ENCODE data around the gene EPB41L3.
"Not testable (repeated sequence)": the region's sequence is repeated elsewhere in the genome, so short reads cannot be mapped to it uniquely, and the experiment has no call there.

The EPB41L3 gene

GRCh38 chr18:5543773-5544389, at the start of gene EPB41L3:
Gene EPB41L3 (minus strand): TSS chr18:5543997. CDS start chr18:5489183, 54,814 bp downstream.
- no peak for DNase-seq (ENCODE audit: low read depth in 2 of 2)

GRCh38 chr18:5588529-5588928, 44.7 kb upstream of the EPB41L3 start:
- no peak for DNase-seq (ENCODE audit: low read depth in 2 of 2)

- DNase-seq (ENCODE audit: low read depth in 2 of 2): no peak
These were observed 41.9 kb upstream of the EPB41L3 start for GRCh38 chr18:5585653-5586052.

GRCh38 chr18:5584746-5585417, 41.1 kb upstream of the EPB41L3 start:
- DNase-seq (ENCODE audit: low read depth in 2 of 2): no peak

GRCh38 chr18:5582849-5583681, 39.3 kb upstream of the EPB41L3 start:
- no peak for DNase-seq (ENCODE audit: low read depth in 2 of 2)

- DNase-seq (ENCODE audit: low read depth in 2 of 2): no peak
These were observed 38.3 kb upstream of the EPB41L3 start for GRCh38 chr18:5582076-5582475.

- no peak for DNase-seq (ENCODE audit: low read depth in 2 of 2)
These were observed 31.0 kb upstream of the EPB41L3 start for GRCh38 chr18:5574843-5575242.

- DNase-seq (ENCODE audit: low read depth in 2 of 2): no peak
These were observed 27.9 kb upstream of the EPB41L3 start for GRCh38 chr18:5571666-5572065.

GRCh38 chr18:5570613-5571012, 26.8 kb upstream of the EPB41L3 start:
- DNase-seq (ENCODE audit: low read depth in 2 of 2): not testable (repeated sequence)

- no peak for DNase-seq (ENCODE audit: low read depth in 2 of 2)
These were observed 24.6 kb upstream of the EPB41L3 start for GRCh38 chr18:5568416-5568815.

GRCh38 chr18:5558851-5559250, 15.1 kb upstream of the EPB41L3 start:
- DNase-seq (ENCODE audit: low read depth in 2 of 2): no peak

GRCh38 chr18:5556310-5556974, 12.6 kb upstream of the EPB41L3 start:
- DNase-seq (ENCODE audit: low read depth in 2 of 2): no peak

GRCh38 chr18:5554629-5555028, 10.8 kb upstream of the EPB41L3 start:
- no peak for DNase-seq (ENCODE audit: low read depth in 2 of 2)

GRCh38 chr18:5546660-5547059, 2.9 kb upstream of the EPB41L3 start:
- DNase-seq (ENCODE audit: low read depth in 2 of 2): no peak

- no peak for DNase-seq (ENCODE audit: low read depth in 2 of 2)
These were observed 639 bp downstream of the EPB41L3 start for GRCh38 chr18:5543036-5543680.

- no peak for DNase-seq (ENCODE audit: low read depth in 2 of 2)
These were observed 1.2 kb downstream of the EPB41L3 start for GRCh38 chr18:5542515-5543035.

- DNase-seq (ENCODE audit: low read depth in 2 of 2): no peak
These were observed 2.2 kb downstream of the EPB41L3 start for GRCh38 chr18:5541644-5542043.

GRCh38 chr18:5539391-5539790, 4.4 kb downstream of the EPB41L3 start:
- no peak for DNase-seq (ENCODE audit: low read depth in 2 of 2)

- no peak for DNase-seq (ENCODE audit: low read depth in 2 of 2)
These were observed 5.3 kb downstream of the EPB41L3 start for GRCh38 chr18:5538544-5538943.

GRCh38 chr18:5537860-5538259, 5.9 kb downstream of the EPB41L3 start:
- no peak for DNase-seq (ENCODE audit: low read depth in 2 of 2)

GRCh38 chr18:5534845-5535244, 9.0 kb downstream of the EPB41L3 start:
- no peak for DNase-seq (ENCODE audit: low read depth in 2 of 2)

All from stimulated activated CD4-positive, alpha-beta T cell treated with anti-CD3 and anti-CD28 coated beads, Interleukin-12 subunit alpha, Interleukin-12 subunit beta, amount 100 ng/mL, for 24 hours (primary cell).